Activated CD4-positive, alpha-beta T cell treated with anti-CD3 and anti-CD28 coated beads, Interleukin-2, Interleukin-6, amounts not matched to agents 100 ng/mL and 50 ng/mL, durations not matched to agents 16 hours and 8 hours (primary cell): ENCODE data around the gene TBK1.

Source experiments
- DNase-seq: peaks from one replicate; pipeline ENCODE4 v3.0.0-alpha.2; 2020

TBK1 gene

DNA sequence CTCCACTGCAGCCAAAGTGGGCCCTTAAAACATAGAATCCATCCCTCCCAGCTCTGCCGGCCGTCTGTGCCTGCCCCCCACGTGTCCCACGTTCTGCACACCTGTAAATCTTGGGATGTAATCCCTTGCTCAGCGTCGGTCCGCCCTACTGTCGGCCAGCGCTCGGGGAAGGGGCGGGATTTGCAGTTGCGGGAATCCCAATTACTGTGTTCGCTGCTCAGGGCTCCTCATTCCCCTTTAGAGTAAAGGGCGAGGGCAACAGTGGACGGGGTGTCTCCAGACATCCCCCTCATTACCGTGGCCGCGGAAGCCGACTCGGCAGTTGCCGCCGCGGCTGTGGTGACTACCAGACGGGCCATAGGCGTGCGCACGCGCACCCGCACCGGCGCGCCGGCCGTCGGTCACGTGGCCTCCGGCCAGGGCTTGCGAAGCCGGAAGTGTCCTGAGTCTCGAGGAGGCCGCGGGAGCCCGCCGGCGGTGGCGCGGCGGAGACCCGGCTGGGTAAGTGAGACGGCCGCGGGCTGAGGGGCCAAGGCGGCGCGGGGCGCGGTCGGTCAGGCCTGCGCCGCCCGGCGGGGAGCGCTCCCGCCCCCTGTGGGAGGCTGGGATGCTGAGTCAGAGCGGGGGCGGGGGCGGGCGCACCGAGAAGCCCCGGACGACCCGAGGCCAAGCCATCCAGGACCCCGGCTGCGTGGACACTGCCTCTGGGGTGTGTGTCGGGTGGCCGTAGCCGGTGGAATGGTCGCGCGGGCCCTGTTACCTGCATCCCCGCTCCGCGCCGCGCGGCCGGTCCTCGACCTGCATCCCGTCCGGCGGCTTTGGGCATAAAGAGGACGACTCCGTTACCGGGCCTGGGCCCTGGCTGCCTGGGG, at the start of gene TBK1:
Gene TBK1, plus strand, starts transcription at position 434 of the 872 bp plus-strand sequence. CDS start 3,751 bp downstream, outside the sequence.
- DNase-seq: peak; percentile 87

DNA sequence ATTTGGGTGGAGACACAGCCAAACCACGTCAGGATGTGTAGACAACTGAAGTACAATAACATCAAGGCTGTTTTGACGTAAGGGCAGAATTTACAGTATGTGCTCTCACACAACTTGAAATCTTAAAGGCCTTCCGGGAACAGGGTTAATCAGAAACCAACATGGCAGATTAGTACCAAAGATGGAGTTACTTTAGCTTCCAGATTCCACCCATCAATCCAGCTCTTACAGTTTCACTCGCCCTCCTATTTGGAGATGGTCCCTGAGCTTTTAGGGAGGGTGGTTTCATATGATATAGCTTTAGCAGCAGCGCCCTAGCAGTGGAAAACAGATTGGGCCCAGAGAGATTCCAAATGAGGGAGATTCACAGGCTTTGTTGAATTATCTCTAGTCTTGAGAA, 49.7 kb upstream of the TBK1 start:
- DNase-seq: no peak

DNA sequence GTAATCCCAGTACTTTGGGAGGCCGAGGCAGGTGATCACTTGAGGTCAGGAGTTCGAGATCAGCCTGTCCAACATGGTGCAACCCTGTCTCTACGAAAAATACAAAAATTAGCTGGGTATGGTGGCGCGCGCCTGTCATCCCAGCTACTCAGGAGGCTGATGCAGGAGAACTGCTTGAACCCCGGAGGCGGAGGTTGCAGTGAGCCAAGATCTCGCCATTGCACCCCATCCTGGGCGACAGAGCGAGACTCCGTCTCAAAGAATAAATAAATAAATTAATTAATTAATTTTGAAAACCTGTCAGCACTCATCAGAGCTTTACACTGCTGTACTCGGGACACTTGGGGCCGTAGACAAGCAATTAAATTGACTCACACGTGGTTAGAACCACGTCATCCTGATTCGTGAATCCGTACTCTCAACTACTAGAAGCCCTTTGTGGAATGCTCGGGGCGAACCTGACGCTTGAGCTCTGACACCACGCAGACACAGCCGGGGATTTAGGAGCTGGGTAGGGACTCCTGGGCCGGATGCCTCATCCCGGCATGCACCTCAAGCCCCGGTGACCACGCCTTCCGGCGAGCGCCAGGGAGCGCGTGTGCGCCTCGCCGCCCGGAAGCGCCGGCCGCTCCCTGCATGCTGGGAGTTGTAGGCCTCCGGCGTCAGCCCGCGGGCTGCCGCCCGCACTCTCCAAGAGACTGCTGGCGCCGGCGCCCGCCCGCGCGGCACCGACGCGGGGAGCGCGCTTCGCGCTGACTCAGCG, 48.0 kb upstream of the TBK1 start, which contains the start of gene XPOT:
Gene XPOT, plus strand, starts transcription at position 686 of the 763 bp plus-strand sequence. CDS start 5,644 bp downstream, outside the sequence.
- peak; percentile 97 for DNase-seq

DNA sequence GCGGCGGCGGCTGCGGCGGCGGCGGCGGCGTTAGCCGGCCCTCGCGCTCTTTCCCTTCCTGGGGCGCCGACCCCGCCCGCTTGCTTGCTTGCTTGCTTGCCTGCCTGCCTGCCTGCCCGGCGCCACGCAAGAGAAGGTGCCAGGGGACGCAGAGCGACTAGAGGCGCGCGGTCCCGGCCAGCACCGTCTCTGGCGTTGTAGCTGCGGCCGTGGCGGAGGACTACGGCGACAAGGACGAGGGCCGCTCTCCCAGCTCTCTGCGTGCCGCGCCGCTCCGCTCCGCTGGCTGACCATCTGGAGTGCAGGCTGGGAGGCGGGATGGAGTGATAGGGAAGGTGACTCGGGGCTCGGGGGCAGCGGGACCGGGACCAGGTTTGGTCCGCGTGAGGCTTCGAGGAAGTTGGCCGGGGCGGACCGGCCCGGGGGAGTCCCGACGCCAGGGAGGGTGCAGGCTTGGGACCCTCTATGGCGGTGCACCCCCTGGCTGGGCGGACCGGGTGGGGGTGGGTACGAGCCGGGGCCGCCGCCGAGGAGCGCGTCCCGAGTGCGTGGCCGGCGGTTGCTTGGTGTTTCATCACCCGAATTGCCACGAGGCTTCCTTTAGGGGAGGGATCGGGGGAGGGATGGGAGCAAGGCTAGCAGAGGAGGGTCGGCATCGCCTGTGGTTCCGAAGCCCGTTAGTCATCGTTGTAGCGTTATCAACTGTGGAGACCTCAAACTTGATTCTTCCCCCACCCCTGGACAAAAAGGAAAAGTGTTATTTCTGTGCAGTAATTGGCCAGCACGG, 47.3 kb upstream of the TBK1 start:
- DNase-seq: peak; percentile 82

DNA sequence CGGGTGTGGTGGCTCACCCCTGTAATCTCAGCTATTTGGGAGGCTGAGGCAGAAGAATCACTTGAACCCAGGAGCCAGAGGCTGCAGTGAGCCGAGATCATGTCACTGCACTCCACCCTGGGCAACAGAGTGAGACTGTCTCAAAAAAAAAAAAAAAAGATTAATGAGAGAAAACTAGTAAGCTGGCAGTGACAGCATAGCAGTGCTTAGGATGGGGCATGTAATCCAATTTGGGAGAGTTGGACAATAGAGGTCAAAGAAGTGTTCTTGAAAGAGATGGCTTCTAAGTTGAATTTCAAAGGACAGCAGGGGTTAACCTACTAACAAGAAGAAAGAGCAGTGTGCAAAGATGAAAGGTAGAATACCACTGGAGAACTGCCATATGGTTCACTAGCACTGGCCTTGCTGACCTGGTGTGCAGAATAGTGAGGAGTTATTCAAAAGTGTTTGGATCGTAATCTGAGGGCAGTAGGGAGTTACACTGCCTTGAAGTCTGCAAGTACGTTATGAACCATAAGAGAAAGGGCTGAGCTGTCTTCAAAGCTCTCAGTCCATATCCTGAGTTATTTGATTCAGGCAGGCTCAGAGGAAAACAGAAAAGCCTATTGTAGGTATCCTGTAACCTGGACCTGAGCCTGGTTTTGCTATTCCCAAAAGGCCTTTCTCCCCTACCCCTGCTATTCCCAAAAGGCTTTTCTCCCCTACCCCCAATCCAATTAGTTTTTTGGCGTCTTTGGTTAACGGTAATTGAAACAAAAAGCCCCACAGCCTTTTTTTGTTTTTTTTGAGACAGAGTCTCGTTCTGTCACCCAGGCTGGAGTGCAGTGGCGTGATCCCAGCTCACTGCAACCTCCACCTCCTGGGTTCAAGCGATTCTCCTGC, 44.3 kb upstream of the TBK1 start:
- DNase-seq: no peak

DNA sequence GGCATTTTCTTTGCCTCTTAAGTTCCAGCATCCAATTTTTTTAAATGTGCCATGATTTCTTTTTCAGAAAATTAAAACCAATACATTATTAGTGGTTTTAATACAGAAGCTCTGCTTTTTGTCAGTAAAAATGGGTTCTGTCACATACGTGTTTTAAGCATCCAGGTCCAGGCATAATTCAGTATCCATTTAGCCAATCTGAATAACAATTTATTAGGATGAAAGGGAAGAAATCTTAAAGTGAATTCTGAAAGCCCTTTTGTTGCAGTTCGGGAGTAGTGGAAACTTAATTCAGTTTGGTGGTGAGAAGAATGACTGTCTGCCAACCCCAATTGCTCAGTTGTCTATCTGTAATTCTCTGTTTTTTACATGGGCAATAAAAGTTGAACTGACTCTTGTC, 40.5 kb upstream of the TBK1 start:
- DNase-seq: no peak

DNA sequence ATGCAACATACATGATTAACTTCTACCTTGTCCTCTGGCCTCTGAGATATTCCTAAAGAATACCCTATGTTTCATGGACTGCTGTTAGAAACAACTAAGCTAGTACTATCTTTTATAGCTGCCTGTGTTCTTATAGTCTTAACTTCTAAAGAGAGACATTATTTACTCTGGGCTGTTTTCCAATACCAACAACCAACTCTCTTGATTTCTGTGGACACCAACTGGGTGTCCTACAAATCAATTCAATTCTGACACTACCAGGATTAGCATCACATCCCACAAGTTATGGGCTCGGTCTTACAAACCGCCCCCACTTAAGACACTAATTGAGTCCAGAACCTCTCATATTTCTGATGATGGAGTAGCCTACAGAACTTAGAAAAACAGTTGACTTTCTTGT, 39.5 kb upstream of the TBK1 start:
- DNase-seq: no peak

DNA sequence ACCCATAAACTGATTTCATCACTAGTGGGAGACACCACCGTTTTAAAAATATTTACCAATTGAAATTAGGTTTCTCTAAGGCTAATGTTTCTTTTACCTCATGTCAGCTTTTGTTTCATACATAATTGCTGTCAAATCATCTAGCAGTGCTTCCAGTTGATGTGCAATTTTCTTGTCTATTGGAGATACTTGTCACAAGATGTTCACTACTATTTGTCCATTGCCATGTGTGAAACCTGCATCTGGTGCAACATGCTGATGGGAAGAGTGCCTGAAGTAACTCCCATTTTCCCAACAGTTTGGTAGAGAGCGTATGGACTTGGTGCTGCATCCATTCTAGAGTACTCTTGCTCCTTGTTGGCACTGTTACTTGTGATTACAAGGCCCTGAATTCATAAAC, 38.0 kb upstream of the TBK1 start:
- no peak for DNase-seq

DNA sequence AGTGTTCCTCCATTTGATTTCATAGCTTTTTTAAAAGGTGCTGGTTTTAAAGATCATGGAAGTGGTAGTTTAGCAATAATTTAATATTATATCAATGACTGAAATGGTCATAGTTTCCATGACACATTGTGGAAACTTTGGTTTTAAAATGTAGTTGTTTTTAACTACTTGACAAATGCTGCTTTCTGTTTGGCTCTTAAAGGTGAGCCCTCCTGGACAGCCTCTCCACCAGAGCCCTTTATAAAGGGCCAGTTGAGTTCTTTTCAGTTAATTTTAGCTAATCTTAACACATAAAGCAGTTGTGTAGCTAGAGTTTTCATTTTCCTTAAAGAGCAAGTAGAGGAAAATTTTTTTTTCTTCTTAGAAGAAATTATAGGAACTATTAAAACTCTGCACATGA, 33.7 kb upstream of the TBK1 start:
- no peak for DNase-seq

DNA sequence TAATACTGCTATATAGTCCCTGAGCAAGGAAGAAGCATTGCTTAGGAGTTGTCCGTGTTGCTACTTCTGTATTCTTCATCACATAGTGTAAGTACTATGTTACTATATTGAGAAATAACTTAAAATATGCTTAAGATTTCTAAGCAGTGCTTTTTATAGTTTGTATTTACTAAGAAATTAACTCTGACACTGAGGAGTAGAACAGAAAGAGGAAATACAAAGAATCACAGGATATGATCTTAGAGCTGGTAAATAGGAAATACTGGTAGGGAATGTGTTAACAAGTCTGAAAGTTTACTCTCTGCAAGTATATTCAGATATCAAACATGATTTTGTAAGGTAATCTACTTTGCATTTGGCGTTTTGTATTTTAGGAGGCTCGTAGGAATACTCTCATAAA, 32.2 kb upstream of the TBK1 start:
- no peak for DNase-seq

DNA sequence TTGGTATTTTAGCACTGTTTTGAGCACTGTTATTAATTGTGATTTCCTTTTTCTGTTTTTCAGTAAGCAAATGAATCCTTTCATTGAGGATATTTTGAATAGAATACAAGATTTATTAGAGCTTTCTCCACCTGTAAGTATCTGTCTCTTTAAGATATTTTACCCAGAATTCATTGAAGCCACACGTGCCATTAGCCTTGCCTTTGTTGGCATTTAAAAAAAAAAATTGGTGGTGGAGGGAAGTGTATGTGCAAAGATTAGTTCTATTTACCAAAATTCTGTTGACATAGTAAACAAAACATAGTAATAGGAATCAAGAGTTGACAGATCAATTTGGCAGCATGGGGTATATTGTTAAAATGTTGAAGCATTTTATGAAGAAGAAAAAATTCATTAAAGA, 23.9 kb upstream of the TBK1 start:
- DNase-seq: no peak

DNA sequence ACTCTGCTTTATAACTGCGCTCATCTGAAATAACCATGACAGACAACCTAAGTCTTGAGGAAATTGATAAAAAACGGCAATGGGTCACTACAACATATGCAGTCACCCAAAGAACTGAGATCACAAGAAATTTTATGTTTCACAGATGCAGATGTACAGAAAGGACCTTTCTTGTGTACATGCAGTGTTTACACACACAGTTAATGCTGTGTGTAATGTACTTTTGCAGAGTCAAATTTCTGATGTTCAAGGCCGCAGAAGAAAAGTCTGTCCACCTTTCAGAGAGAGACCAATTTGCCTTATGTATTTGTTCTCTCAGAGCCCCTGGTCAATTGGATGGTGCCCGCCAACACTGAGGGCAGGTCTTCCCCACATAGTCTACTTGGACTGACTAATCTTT, 23.0 kb upstream of the TBK1 start:
- no peak for DNase-seq

DNA sequence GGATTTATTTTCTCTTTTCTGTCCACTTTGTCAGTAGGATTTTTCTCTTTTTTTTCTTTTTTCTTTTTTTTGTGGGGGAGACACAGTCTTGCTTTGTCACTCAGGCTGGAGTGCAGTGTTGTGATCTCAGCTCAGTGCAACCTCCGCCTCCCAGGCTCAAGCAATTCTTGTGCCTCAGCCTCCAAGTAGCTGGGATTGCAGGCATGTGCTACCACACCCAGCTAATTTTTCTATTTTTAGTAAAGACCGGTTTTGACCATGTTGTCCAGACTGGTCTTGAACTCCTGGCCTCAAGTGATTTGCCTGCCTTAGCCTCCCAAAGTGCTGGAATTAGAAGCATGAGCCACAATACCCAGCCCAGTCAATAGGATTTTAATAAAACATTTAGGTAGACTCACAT, 21.0 kb upstream of the TBK1 start:
- no peak for DNase-seq

DNA sequence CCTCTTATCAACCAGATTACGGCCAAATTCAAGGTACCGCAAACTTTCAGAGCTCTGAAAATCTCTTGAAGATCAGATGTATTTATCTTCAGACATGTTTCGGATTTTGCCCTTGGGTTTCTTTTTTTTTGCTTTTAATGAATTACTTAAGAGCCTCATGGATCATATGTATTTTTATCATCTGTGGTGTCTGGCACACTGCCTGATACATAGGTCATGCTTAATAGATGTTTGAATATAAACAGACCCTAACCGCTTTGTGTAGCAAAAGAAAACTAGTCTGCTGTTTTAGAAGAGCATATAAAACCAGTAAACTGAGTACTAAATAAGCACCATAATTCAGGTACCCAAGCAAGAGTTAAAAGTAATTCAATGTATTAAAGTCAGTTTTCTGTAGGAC, 20.1 kb upstream of the TBK1 start:
- DNase-seq: no peak

DNA sequence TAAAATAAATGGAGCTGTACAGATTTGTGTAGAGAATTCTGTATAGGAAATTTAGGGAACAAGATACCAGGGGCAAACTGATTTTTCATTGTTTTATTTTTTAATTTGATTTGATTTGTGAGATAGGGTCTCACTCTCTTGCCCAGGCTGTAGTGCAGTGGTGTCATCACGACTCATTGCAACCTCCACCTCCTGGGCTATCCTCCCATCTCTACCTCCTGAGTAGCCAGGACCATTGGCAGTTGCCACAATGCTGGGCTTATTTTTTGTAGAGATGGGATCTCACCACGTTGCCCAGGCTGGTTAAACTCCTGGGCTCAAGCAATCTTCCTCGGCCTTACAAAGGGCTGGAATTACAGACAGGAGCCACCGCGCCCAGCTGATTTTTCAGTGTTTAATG, 18.0 kb upstream of the TBK1 start:
- DNase-seq: no peak

DNA sequence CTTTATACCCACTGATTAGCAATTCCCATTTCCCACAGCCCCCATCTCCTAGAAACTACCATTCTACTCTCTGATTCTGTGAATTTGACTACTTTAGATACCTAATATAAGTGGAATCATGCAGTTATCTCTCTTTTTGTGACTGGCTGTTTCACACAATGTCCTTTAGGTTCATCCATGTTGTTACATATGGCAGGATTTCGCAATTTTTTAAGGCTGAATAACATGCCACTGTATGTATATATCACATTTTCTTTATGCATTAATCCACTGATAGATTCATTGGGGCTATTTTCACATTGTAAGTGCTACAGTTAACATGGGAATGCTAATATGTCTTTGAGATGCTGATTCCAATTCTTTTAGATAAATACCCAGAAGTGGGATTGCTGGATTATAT, 11.8 kb upstream of the TBK1 start:
- DNase-seq: no peak

DNA sequence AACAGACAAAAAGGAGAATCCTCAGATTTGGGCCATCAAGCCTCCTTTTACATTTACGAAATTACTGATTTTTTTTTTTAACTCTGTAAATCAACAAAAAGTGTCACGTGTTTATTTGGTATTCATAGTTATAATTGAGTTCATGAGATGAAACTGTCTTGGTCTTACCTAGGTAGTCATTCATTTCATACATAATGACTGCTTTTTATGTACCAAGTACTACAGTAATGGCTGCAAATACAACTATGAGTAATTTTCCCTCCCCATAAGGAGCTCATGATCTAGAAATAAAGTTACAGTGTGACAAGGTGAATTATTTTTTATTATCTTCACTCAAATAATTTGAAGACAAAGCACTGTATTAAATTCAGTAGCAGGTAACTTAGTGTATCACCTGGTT, 6.4 kb upstream of the TBK1 start:
- DNase-seq: no peak

DNA sequence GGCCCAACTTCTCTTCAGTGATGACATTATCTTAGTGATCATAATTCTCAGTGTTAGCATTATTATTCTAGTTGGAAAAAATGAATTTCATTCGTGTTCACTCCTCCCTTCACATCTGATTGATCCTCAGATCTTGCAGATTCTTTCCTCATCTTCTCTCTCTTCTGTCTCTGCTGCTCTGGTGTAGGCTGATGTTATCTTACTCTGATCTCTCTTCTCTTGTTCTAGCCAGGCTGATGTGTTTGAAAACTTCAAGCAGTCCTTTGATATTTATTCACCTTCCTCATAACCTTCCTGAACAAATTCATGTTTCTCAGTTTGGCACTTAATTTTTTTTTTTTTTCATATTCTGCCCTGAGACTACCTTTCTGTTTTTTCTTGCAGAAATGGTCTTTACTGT, 5.6 kb upstream of the TBK1 start:
- DNase-seq: no peak

DNA sequence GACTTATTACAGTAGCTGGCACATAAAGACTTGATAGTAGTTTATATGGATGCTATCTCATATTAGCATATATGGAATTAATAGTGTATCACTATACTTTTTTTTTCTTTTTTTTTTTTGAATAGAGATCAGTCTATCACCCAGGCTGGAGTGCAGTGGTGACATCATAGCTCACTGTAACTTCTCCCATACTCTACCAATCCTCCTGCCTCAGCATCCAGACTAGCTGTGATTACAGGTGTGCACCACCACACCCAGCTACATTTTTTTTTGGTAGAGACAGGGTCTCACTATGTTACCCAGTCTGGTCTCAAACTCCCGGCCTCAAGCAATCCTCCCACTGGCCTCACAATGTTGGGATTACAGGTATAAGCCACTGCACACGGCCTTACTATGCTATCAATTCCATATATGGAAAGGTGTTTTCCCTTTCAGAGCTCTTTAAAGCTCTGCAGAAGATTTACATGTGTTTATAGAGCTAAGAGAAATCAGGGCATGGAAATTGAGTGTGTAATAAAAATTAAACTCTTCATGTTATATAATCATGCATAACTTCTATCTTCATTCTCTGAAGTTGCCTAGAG, 1.8 kb upstream of the TBK1 start:
- no peak for DNase-seq

DNA sequence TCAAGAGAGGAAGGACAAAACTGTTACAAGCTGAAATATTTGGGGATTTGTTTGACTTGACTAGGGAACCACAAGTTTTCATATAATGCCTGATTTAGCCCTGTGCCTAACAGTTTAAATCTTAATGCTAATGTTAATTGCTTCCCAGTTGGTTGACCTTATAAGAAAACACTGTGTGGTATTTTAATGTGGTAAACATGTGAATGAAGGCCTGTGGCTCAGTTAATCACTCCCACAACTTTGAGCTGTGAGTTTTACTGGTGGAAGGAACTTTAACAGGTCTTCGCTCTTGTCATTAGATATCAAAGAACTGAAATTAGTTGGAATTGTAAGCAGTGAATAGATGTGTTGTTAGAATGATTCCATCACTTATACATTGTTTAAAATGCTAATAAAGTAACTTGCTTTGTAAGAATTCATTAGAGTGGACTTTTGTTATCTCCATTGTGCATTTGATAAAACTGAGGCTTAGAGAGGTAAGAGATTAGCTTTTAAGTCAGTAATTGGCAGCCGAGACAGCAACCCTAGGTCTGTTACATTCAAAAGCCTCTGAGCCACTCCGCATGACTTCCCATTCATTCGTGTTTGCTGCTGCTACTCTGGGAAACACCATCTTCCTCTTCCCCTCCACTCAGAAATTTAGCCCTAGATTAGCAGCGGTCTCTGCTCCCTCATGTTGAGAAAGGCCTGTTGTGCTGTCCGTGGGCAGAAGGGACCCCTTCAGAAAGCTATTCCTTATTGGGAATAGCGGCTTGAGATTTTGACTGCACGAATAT, 1.0 kb upstream of the TBK1 start:
- DNase-seq: peak; percentile 22
